Measurements from ENCODE around the gene TCN2.

TCN2 gene

DNA sequence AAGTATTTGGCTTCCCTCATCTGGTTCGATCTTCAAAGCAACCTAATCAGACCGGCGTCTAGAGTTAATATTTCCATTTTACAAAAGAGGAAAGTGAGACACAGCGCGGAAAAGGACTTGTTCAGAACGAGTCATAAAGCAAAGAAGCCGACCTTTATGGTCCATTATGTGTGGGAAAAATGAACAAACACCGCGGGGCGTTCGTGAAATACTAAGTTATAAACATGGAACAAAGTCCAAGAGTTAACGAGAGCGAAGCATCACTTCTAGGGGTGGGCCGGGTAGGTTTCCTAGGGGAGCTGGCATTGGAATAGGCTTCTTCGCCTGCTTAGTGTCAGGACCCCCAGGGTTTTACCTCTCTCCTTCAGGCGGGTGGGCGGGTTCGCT, 60.1 kb downstream of the TCN2 start:
- Histone ChIP-seq H3K27me3 (ENCODE audit: low read length) (no peaks in the 10 kb centered on the region), H3F3A (ENCODE audit: insufficient read depth) (no peaks in the 10 kb centered on the region), H3K9me3 (ENCODE audit: insufficient read depth, low read length) (no peaks in the 10 kb centered on the region), H3K79me2 (ENCODE audit: insufficient read depth, low read length) (no peaks in the 10 kb centered on the region), H3K4me2 (ENCODE audit: low read depth, low read length, poor library complexity, severe bottlenecking) (peak overlapping the region; percentile 76), H4K20me1 (ENCODE audit: low read depth, low read length) (no peaks in the 10 kb centered on the region), H3K9me2 (replicated peaks; ENCODE audit: insufficient read depth, low read length) (no peaks in the 10 kb centered on the region), H3K9ac (ENCODE audit: low read length) (peak overlapping the region; percentile 58), H2AFZ (ENCODE audit: low read depth, low read length, severe bottlenecking) (peak overlapping the region; percentile 75), H3K36me3 (ENCODE audit: low read length) (no peaks in the 10 kb centered on the region), H3K27ac (ENCODE audit: low read depth, low read length) (no peak overlapping the region), H3K4me3 (ENCODE audit: insufficient read depth, low read length, poor library complexity, severe bottlenecking) (peak overlapping the region; percentile 56)
- no peak for TF ChIP-seq CTCF (IDR thresholded peaks at IDR 0.05; ENCODE audit: insufficient read depth, low read length, poor library complexity, severe bottlenecking)
- no peak for TF ChIP-seq EZH2phosphoT487 (conservative IDR thresholded peaks at IDR 0.05; ENCODE audit: low read length)

- H3K9ac ChIP-seq (ENCODE audit: low read length), result peak within 1 kb of the TSS; percentile 58
- no peaks in the 10 kb centered on the region for H3F3A ChIP-seq (ENCODE audit: insufficient read depth)
- H3K9me3 ChIP-seq (ENCODE audit: insufficient read depth, low read length), result no peaks in the 10 kb centered on the region
- peak within 1 kb of the TSS; percentile 76 for H3K4me2 ChIP-seq (ENCODE audit: low read depth, low read length, poor library complexity, severe bottlenecking)
- no peaks in the 10 kb centered on the region for H3K27me3 ChIP-seq (ENCODE audit: low read length)
- H3K27ac ChIP-seq (ENCODE audit: low read depth, low read length), result no peak within 1 kb of the TSS
- no peaks in the 10 kb centered on the region for H3K9me2 ChIP-seq (replicated peaks; ENCODE audit: insufficient read depth, low read length)
- TF ChIP-seq CTCF (IDR thresholded peaks at IDR 0.05; ENCODE audit: insufficient read depth, low read length, poor library complexity, severe bottlenecking) (no peak), EZH2phosphoT487 (conservative IDR thresholded peaks at IDR 0.05; ENCODE audit: low read length) (no peak)
- H3K79me2 ChIP-seq (ENCODE audit: insufficient read depth, low read length), result no peaks in the 10 kb centered on the region
- peak within 1 kb of the TSS; percentile 56 for H3K4me3 ChIP-seq (ENCODE audit: insufficient read depth, low read length, poor library complexity, severe bottlenecking)
- no peaks in the 10 kb centered on the region for H3K36me3 ChIP-seq (ENCODE audit: low read length)
- H2AFZ ChIP-seq (ENCODE audit: low read depth, low read length, severe bottlenecking), result peak within 1 kb of the TSS; percentile 75
- no peaks in the 10 kb centered on the region for H4K20me1 ChIP-seq (ENCODE audit: low read depth, low read length)
These were observed 60.8 kb downstream of the TCN2 start, which contains the start of gene DUSP18 for GRCh38 chr22:30667494-30668385. Gene DUSP18 (minus strand): TSS chr22:30667875. CDS start chr22:30664003, 3,872 bp downstream.

GRCh38 chr22:30668386-30668710, 61.4 kb downstream of the TCN2 start:
- Histone ChIP-seq H3K9ac (ENCODE audit: low read length) (no peak overlapping the region), H3K4me2 (ENCODE audit: low read depth, low read length, poor library complexity, severe bottlenecking) (no peak overlapping the region), H3K4me3 (ENCODE audit: insufficient read depth, low read length, poor library complexity, severe bottlenecking) (no peak overlapping the region), H3K79me2 (ENCODE audit: insufficient read depth, low read length) (no peaks in the 10 kb centered on the region), H3K36me3 (ENCODE audit: low read length) (no peaks in the 10 kb centered on the region), H3F3A (ENCODE audit: insufficient read depth) (no peaks in the 10 kb centered on the region), H4K20me1 (ENCODE audit: low read depth, low read length) (no peaks in the 10 kb centered on the region), H3K27me3 (ENCODE audit: low read length) (no peaks in the 10 kb centered on the region), H3K27ac (ENCODE audit: low read depth, low read length) (no peak overlapping the region), H3K9me2 (replicated peaks; ENCODE audit: insufficient read depth, low read length) (no peaks in the 10 kb centered on the region), H2AFZ (ENCODE audit: low read depth, low read length, severe bottlenecking) (no peak overlapping the region), H3K9me3 (ENCODE audit: insufficient read depth, low read length) (no peaks in the 10 kb centered on the region)
- TF ChIP-seq EZH2phosphoT487 (conservative IDR thresholded peaks at IDR 0.05; ENCODE audit: low read length), result no peak
- TF ChIP-seq CTCF (IDR thresholded peaks at IDR 0.05; ENCODE audit: insufficient read depth, low read length, poor library complexity, severe bottlenecking), result no peak

Measured in SU-DHL-6 (cell line).